ELF-1 (cell line): ENCODE data around the gene VSTM5.

Source experiments
- DNase-seq: peaks from one replicate; pipeline ENCODE4 v3.0.0-alpha.2; 2016; ENCODE audit warnings: low read depth, low spot score

The VSTM5 gene

GRCh38 chr11:93842461-93842860, 8.0 kb downstream of the VSTM5 start:
- DNase-seq, result no peak

GRCh38 chr11:93842034-93842433, 8.4 kb downstream of the VSTM5 start:
- DNase-seq, result no peak

- peak; percentile 54 for DNase-seq
Observed at GRCh38 chr11:93841446-93841845, 9.0 kb downstream of the VSTM5 start.

- peak; percentile 64 for DNase-seq
Observed at GRCh38 chr11:93840981-93841380, 9.4 kb downstream of the VSTM5 start.

GRCh38 chr11:93840180-93840579, 10.2 kb downstream of the VSTM5 start:
- DNase-seq, result no peak

GRCh38 chr11:93838967-93839366, 11.5 kb downstream of the VSTM5 start:
- DNase-seq, result no peak

- no peak for DNase-seq
Observed at GRCh38 chr11:93832780-93833179, 17.6 kb downstream of the VSTM5 start.

- DNase-seq, result no peak
Observed at GRCh38 chr11:93831343-93832127, 18.9 kb downstream of the VSTM5 start.

- no peak for DNase-seq
Observed at GRCh38 chr11:93829598-93829997, 20.8 kb downstream of the VSTM5 start.

GRCh38 chr11:93827363-93827762, 23.1 kb downstream of the VSTM5 start:
- DNase-seq, result no peak

- DNase-seq, result no peak
Observed at GRCh38 chr11:93823210-93823609, 27.2 kb downstream of the VSTM5 start.

GRCh38 chr11:93822359-93822758, 28.1 kb downstream of the VSTM5 start:
- no peak for DNase-seq

- DNase-seq, result no peak
Observed at GRCh38 chr11:93821617-93822016, 28.8 kb downstream of the VSTM5 start.

- no peak for DNase-seq
Observed at GRCh38 chr11:93820847-93821246, 29.6 kb downstream of the VSTM5 start.

- no peak for DNase-seq
Observed at GRCh38 chr11:93819966-93820695, 30.3 kb downstream of the VSTM5 start.

GRCh38 chr11:93817426-93818348, 32.7 kb downstream of the VSTM5 start:
- peak; percentile 60 for DNase-seq

GRCh38 chr11:93814966-93815633, 35.3 kb downstream of the VSTM5 start:
- DNase-seq, result peak; percentile 59

GRCh38 chr11:93813974-93814373, 36.4 kb downstream of the VSTM5 start:
- no peak for DNase-seq

GRCh38 chr11:93807980-93808379, 42.4 kb downstream of the VSTM5 start:
- DNase-seq, result no peak

GRCh38 chr11:93804879-93805278, 45.5 kb downstream of the VSTM5 start:
- no peak for DNase-seq

GRCh38 chr11:93801366-93801765, 49.1 kb downstream of the VSTM5 start:
- no peak for DNase-seq
